Ovary (tissue), 3 donors: ENCODE results near the gene PCDHGA7.
"Not testable (repeated sequence)": the region's sequence is repeated elsewhere in the genome, so short reads cannot be mapped to it uniquely, and the experiment has no call there.

Source experiments
- EP300 ChIP-seq: sonication (generic); formaldehyde crosslinking; IDR thresholded peaks from one replicate; pipeline ENCODE4 v1.6.1; 2017; ENCODE audit warnings: antibody characterized with exemption
- TF ChIP-seq, protein P1 (sequence below), 3 donors: fragments of 450-650 bp in 2 of 3; fragments of 200-600 bp in 1 of 3; IDR thresholded peaks; one replicate each; pipeline versions ENCODE4 v1.5.1 to v1.8.0; 2016 to 2022; ENCODE audit warnings: antibody characterized with exemption in 3 of 3, mild to moderate bottlenecking in 1 of 3
- donor health status: DM: no; HTN: no; CAD: no.

DNA sequence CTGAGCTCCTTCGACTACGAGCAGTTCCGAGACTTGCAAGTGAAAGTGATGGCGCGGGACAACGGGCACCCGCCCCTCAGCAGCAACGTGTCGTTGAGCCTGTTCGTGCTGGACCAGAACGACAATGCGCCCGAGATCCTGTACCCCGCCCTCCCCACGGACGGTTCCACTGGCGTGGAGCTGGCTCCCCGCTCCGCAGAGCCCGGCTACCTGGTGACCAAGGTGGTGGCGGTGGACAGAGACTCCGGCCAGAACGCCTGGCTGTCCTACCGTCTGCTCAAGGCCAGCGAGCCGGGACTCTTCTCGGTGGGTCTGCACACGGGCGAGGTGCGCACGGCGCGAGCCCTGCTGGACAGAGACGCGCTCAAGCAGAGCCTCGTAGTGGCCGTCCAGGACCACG, 49.8 kb downstream of the PCDHGA7 start:
- TF ChIP-seq, protein P1, sequence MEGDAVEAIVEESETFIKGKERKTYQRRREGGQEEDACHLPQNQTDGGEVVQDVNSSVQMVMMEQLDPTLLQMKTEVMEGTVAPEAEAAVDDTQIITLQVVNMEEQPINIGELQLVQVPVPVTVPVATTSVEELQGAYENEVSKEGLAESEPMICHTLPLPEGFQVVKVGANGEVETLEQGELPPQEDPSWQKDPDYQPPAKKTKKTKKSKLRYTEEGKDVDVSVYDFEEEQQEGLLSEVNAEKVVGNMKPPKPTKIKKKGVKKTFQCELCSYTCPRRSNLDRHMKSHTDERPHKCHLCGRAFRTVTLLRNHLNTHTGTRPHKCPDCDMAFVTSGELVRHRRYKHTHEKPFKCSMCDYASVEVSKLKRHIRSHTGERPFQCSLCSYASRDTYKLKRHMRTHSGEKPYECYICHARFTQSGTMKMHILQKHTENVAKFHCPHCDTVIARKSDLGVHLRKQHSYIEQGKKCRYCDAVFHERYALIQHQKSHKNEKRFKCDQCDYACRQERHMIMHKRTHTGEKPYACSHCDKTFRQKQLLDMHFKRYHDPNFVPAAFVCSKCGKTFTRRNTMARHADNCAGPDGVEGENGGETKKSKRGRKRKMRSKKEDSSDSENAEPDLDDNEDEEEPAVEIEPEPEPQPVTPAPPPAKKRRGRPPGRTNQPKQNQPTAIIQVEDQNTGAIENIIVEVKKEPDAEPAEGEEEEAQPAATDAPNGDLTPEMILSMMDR (IDR thresholded peaks at IDR 0.05): not testable (repeated sequence)
- TF ChIP-seq EP300: not testable (repeated sequence)
